Retinal pigment epithelial cell (primary cell): ENCODE data around the gene PNPLA3.

Experiments
- DNase-seq: peaks from one replicate; pipeline ENCODE4 v3.0.0-alpha.2; 2010; ENCODE audit warnings: low read depth
- H3K4me3 ChIP-seq: 2 replicates; pipeline ENCODE4 v1.5.1; 2011; ENCODE audit warnings: mild to moderate bottlenecking, low read length, control low read depth, moderate library complexity
- CTCF ChIP-seq: conservative IDR thresholded peaks from 2 replicates; pipeline ENCODE4 v1.5.1; 2011; ENCODE audit warnings: low read depth, low read length, control low read depth, inconsistent platforms

Gene PNPLA3

GRCh38 chr22:43890901-43891331, 32.7 kb upstream of the PNPLA3 start:
- DNase-seq = no peak
- peak overlapping the region; percentile 23 for H3K4me3 ChIP-seq
- TF ChIP-seq CTCF = no peak

- DNase-seq = peak; percentile 58
- TF ChIP-seq CTCF = no peak
- peak within 1 kb of the TSS; percentile 23 for H3K4me3 ChIP-seq
Measured at GRCh38 chr22:43891360-43892182, 32.0 kb upstream of the PNPLA3 start, which contains the start of gene PNPLA5. Gene PNPLA5 (minus strand): TSS chr22:43892013. CDS start chr22:43891880, 133 bp downstream.

DNA sequence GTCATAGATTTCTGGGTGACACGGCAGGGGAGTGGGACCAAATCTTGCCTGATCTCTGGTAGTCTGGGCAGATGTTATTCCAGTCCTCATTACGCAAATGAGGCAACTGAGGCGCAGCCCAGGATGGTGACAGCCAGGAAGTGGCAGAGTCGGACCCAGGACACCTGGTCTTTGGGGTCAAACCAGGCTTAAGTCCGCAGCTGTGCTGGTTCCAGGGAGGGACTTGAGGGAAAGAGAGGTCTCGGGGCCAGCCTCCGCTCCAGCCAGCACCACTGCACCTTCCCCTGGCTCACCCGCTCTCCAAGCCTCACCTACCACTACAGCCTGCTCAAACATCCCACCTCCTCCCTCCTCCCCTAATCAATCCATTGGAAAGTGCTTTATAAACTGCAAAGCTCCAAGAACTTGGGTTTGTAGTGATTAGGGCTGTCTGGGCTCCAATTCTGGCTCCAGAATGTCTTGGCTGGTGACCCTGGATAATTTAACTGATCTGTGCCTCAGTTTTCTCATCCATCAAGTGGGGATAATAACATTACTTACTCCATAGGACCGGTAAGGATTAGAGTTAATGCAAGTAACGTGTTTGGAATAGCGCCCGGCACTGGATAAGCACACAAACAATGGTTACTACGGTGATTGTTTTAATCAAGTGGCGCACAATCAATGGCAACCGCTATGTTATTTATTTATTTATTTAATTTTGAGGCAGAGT, 31.3 kb upstream of the PNPLA3 start:
- no peak for TF ChIP-seq CTCF
- H3K4me3 ChIP-seq = no peak overlapping the region
- DNase-seq = no peak

DNA sequence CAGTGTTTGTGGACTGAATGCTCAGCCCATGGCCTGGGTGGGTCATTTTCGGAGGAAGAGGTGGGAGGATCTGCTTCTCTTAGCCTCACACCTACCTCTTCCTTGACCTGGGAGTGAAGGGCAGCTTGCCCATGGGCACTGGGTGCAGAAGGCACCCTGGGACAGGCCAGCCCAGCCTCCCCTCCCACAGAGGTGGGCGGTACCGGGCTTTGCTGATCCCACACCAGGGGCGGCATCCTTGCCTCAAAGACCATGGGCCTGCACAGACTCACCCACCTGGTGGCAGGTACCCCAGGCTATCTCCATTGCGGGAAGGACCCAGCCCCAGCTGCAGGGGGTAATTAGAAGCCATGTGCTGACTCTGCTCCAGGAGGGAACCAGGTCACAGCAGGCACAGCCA, 30.3 kb upstream of the PNPLA3 start:
- DNase-seq = no peak
- no peak overlapping the region for H3K4me3 ChIP-seq
- no peak for TF ChIP-seq CTCF

GRCh38 chr22:43894122-43894521, 29.5 kb upstream of the PNPLA3 start:
- H3K4me3 ChIP-seq = no peak overlapping the region
- DNase-seq = no peak
- no peak for TF ChIP-seq CTCF

- peak; percentile 17 for TF ChIP-seq CTCF
- no peak for DNase-seq
- H3K4me3 ChIP-seq = no peak overlapping the region
Measured at GRCh38 chr22:43895986-43896645, 27.5 kb upstream of the PNPLA3 start.
